NOMO-1 treated with DMSO at 0.1 percent for 48 hours (cell line): ENCODE results near the gene NMNAT2.
A peak's percentile ranks its signal among the peaks of the same experiment; 100 is the strongest.

ENCODE experiments used
- DNase-seq: peaks from one replicate; lab custom pipeline; 2025; ENCODE audit not compliant: unreplicated experiment; lab: John Stamatoyannopoulos, UW

Gene NMNAT2

DNA sequence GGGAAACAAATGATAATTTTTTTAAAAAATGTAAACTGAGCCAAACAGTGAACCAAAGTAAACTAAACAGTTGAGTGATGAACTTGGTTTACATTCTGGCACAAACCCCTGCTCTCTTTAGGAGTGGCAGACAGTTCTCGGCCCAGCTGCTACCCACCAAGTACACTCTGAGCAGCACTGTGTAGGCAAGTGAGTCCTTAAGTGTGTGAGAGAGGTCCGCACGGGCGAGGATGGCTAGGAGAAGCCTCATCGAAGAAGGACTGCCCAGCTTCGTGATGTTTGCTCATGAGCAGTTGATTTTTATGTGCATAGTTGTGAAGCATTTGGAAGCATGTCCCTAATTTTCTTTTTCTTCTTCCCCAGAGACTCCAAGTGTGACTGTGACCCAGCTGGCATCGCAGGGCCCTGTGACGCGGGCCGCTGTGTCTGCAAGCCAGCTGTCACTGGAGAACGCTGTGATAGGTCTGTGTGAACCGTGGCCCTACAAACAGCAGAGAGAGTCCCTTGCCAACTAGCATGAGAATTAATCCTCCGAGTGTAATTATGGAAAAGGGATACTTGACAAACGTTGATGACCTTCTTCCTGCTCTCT lies 200.1 kb downstream of the NMNAT2 start:
- no peak for DNase-seq

- DNase-seq: no peak
Observed at GRCh38 chr1:183215936-183216335, 202.2 kb downstream of the NMNAT2 start.

DNA sequence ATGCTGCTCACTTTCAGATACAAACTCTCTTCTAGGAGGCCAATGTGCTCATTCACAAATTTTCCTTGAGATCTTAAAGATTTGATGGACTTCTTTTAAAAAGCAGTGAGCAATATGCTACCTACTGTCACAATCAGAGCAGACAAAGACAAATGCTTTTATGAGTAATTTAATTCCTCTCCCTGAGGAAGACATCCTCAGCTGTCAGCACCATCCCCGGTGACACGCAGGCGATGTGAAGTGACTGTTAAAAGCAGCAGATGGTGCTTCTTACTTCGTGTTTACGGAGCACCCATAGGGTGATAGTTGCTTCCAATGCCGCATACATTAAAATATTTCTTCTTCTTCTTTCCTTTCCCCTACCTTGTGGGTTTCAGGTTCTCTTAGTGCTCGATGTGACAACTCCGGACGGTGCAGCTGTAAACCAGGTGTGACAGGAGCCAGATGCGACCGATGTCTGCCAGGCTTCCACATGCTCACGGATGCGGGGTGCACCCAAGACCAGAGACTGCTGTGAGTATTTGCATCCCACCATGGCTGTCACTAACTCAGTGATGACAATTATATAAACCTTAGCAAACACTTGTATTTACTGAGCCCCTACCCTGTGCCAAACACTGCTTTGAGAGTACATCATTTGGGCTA lies 203.0 kb downstream of the NMNAT2 start:
- DNase-seq: no peak

DNA sequence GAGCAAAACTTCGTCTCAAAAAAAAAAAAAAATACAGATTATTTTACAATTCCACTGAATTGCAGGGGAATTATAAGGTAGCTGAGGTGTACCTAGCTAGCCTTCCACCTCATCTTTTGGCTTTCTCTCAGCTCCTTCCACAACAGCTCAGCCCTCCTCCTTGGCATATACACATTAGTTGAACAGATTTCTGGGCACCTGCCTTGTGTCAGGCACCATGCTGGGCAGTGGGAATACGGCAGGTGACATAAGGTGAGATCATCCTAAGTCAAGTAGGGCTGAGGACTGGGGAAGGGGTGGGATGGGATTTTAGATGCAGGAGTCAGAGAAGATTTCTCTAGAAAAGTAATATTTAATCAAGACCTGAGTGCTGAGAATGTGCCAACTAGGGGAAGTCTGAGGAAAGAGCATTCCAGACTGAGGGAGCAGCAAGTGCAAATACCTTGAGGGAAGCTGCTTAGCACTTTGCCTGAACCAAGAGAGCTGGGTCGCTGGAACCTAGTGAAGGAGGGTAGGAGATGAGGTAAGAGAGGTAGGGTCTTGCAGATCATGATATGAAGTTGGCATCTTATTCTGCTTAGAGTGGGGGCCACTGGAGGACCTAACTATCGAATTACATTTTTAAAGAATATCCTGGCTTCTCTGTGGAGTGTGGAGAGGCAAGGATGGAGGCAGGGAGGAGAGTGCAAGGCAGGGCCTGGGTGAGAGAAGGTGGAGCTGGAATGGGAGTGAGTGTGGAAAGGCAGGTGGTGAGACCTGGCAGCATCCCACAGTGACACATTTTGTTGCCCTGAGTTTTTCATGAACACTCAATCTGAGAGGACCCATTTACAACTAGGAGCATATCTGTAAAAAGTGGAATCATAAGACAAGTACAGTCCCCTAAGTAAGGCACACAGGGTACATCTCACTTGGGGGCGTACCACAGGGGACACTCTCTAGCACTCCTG lies 203.9 kb downstream of the NMNAT2 start:
- DNase-seq: no peak

GRCh38 chr1:183212870-183213269 lies 205.3 kb downstream of the NMNAT2 start:
- no peak for DNase-seq

DNA sequence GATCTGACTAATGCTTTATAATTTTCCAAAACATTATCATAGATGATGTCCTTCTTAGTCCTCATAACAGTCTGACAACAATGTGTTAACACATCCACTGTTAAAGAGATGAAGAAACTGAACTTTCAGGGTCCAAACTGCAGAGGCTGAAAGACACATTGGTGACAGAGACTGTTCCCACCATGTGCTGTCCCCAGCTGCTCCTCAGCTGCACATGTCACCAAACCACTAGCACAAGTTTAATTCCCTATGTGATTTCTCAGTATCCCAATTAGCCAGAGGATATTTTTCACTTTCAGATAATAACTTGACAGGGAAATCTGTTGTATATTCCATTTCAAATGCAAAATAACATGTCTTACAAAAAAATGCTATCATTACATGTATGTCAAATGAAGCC lies 207.5 kb downstream of the NMNAT2 start:
- no peak for DNase-seq

DNA sequence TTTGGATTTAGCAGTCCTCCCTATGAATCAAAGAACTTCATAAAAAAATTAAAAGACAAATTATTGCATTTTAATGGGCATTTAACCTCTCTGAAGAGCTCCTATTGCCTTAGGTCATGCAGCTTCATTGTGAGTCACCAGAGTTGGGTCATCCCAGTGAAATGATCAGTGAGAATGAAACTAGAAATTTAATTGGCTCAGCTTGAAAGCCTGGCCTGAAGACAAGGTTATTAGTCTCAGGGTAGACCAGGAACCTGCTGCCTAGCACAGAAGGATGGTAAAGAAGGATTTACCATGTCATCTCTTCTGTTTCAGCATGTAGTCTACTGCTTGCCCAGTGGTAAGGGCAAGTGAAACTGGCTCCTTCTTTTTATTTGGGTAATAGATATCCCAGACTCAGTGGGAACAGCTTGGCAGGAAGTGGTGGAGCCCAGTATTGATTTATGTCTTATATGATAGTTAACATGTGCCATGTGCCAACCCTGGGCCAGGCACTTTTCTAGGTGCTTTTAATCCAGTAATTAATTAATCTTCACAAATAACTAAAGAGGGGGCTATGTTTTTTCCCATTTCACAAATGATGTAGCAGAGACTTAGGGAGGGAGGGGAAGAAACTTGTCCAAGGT lies 208.5 kb downstream of the NMNAT2 start:
- DNase-seq: peak; percentile 75

- DNase-seq: no peak
Observed at GRCh38 chr1:183206538-183207122, 211.6 kb downstream of the NMNAT2 start.

- DNase-seq: no peak
Observed at GRCh38 chr1:183205196-183205781, 212.9 kb downstream of the NMNAT2 start.

DNA sequence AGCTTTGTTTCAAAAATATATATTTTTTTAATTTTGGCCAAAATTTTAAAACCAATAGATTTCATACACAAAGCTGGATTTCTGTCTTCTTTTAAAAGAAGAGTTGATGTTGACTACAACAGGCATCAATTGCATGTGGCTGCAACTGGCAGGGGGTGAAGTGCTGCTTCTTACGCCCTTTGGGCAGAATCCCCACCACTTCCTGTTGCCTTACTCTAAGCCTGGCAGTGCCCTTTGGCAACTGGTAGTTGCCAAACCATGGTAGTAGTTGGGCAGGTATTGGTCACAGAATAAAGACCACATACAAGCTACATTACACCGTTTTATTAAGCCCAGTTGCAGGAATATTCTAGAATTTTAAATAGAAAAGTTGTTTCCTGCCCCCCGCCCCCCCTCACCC lies 215.1 kb downstream of the NMNAT2 start:
- DNase-seq: no peak

DNA sequence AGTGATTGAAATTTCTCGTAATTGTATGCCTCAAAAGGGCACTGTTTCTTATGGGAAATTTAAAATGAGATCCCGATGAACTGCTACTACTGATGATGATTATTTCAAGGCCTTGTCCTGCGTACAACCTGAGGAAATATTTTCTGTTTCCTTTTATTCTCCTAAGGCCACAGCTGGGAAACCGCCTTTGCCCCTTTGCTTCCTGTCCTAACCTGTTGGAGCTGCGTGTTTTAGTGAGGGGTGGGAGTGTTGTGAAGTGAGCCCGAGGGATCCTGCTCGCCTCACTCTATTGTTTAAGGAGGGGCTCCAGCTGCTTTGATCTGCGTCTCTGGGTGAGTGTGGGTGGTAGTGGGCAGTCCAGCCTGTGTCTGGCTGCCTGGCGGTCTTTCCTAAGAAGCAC lies 217.7 kb downstream of the NMNAT2 start:
- no peak for DNase-seq

GRCh38 chr1:183199304-183199703 lies 218.9 kb downstream of the NMNAT2 start:
- DNase-seq: no peak

GRCh38 chr1:183198463-183198862 lies 219.7 kb downstream of the NMNAT2 start:
- no peak for DNase-seq
